ENCODE data around the gene ZDHHC6.

- TF ChIP-seq CTCF (IDR thresholded peaks at IDR 0.05) = no peak
- no peak for TF ChIP-seq EZH2 (IDR thresholded peaks at IDR 0.05; ENCODE audit: borderline replicate concordance, insufficient read depth, low read depth, low read length, poor library complexity, severe bottlenecking)
Measured at GRCh38 chr10:112424651-112425050, 22.1 kb downstream of the ZDHHC6 start.

Data from B cell (primary cell).